ENCODE data around the gene PKP4.

GRCh38 chr2:158501301-158501700 lies 44.5 kb downstream of the PKP4 start:
- TF ChIP-seq TAF1 (IDR thresholded peaks at IDR 0.05; ENCODE audit: low read depth, low read length) (no peak), POLR2AphosphoS5 (IDR thresholded peaks at IDR 0.05; ENCODE audit: low read depth, low read length) (no peak), POLR2A (IDR thresholded peaks at IDR 0.05; ENCODE audit: low read depth, low read length) (no peak), SPI1 (IDR thresholded peaks at IDR 0.05; ENCODE audit: low read depth, low read length) (no peak)

All from GM12891 (cell line).